Endothelial cell of umbilical vein (primary cell): ENCODE measurements around the gene COL13A1.

ENCODE experiments used
- GATA2 ChIP-seq: IDR thresholded peaks from 2 replicates; pipeline ENCODE4 v1.7.0; 2011; ENCODE audit warnings: low read depth, mild to moderate bottlenecking, moderate library complexity, mixed read lengths, low read length; ENCODE audit not compliant: insufficient read length, insufficient read depth
- MAX ChIP-seq: IDR thresholded peaks from 2 replicates; pipeline ENCODE4 v1.6.1; 2011; ENCODE audit not compliant: insufficient read depth, insufficient read length
- POLR2A ChIP-seq: IDR thresholded peaks from 2 replicates; pipeline ENCODE4 v1.6.1; 2012; ENCODE audit warnings: low read depth, mild to moderate bottlenecking, control low read depth, low read length
- TF ChIP-seq, protein P1 (sequence below), 2 donors: IDR thresholded peaks; 1 replicate in 1 of 2; 2 replicates in 1 of 2; pipeline ENCODE4 v1.5.1; 2011; ENCODE audit warnings: low read length in 2 of 2, mild to moderate bottlenecking in 2 of 2, moderate library complexity in 2 of 2, control low read depth in 1 of 2, inconsistent platforms in 1 of 2, low read depth in 1 of 2; ENCODE audit not compliant: insufficient read depth in 1 of 2; ENCODE audit errors: extremely low read depth in 1 of 2

DNA sequence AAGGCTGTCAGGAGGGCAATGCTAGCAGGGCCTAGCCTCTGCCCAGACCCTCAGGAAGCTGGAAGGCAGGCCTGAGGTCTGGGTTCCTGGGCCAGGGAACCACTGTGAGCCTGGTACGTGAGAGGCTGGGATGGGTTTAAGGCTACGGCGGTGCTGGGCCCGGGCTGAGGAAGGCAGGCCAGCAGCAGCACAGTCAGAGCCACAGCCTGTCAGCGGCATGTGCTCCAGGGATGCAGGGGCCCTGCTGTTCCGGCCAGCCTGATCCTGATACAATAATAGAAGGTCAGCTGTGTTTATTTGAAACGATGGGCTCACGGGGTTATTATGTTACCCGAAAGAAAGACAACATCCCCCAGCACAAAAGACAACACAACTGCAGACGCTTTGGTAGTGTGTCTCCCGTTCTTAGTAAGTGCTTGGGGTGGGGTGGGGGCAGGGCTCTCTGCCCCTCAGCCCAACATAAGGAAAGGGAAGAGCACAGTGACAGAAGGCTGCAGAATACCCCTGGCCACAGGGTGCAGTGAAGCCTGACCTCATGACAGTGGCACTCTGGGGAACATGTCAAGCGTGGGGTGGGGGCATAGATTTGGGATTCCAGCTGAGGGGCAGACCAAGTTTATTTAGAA, 95.0 kb downstream of the COL13A1 start:
- TF ChIP-seq, protein P1, sequence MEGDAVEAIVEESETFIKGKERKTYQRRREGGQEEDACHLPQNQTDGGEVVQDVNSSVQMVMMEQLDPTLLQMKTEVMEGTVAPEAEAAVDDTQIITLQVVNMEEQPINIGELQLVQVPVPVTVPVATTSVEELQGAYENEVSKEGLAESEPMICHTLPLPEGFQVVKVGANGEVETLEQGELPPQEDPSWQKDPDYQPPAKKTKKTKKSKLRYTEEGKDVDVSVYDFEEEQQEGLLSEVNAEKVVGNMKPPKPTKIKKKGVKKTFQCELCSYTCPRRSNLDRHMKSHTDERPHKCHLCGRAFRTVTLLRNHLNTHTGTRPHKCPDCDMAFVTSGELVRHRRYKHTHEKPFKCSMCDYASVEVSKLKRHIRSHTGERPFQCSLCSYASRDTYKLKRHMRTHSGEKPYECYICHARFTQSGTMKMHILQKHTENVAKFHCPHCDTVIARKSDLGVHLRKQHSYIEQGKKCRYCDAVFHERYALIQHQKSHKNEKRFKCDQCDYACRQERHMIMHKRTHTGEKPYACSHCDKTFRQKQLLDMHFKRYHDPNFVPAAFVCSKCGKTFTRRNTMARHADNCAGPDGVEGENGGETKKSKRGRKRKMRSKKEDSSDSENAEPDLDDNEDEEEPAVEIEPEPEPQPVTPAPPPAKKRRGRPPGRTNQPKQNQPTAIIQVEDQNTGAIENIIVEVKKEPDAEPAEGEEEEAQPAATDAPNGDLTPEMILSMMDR (IDR thresholded peaks at IDR 0.05; ENCODE audit: extremely low read depth in 1 of 2, insufficient read depth in 1 of 2, low read depth in 1 of 2, low read length in 2 of 2), result no peak
- no peak for TF ChIP-seq MAX
- no peak for TF ChIP-seq GATA2
- TF ChIP-seq POLR2A, result no peak
